ENCODE measurements around the gene CEBPA.
"Not testable (repeated sequence)": the region's sequence is repeated elsewhere in the genome, so short reads cannot be mapped to it uniquely, and the experiment has no call there.

CEBPA gene

GRCh38 chr19:33300009-33300893 is 2.1 kb downstream of the CEBPA start:
- peak; percentile 57 for DNase-seq

- peak; percentile 44 for DNase-seq
Measured at GRCh38 chr19:33299051-33299688, 3.2 kb downstream of the CEBPA start.

GRCh38 chr19:33298146-33298911 is 4.0 kb downstream of the CEBPA start:
- DNase-seq: peak; percentile 41

GRCh38 chr19:33297401-33298145 is 4.8 kb downstream of the CEBPA start:
- DNase-seq: no peak

GRCh38 chr19:33296488-33296971 is 5.8 kb downstream of the CEBPA start:
- no peak for DNase-seq

GRCh38 chr19:33295621-33296487 is 6.5 kb downstream of the CEBPA start:
- DNase-seq: no peak

GRCh38 chr19:33295046-33295445 is 7.3 kb downstream of the CEBPA start:
- not testable (repeated sequence) for DNase-seq

GRCh38 chr19:33294058-33294798 is 8.1 kb downstream of the CEBPA start:
- DNase-seq: no peak

GRCh38 chr19:33293255-33294057 is 8.9 kb downstream of the CEBPA start:
- DNase-seq: no peak

GRCh38 chr19:33292595-33293254 is 9.6 kb downstream of the CEBPA start:
- no peak for DNase-seq

GRCh38 chr19:33291623-33292534 is 10.5 kb downstream of the CEBPA start:
- DNase-seq: no peak

GRCh38 chr19:33290956-33291622 is 11.2 kb downstream of the CEBPA start:
- DNase-seq: no peak

GRCh38 chr19:33290082-33290815 is 12.1 kb downstream of the CEBPA start:
- no peak for DNase-seq

GRCh38 chr19:33289261-33289660 is 13.1 kb downstream of the CEBPA start:
- no peak for DNase-seq

GRCh38 chr19:33288666-33289065 is 13.7 kb downstream of the CEBPA start:
- no peak for DNase-seq

- no peak for DNase-seq
Measured at GRCh38 chr19:33287927-33288326, 14.4 kb downstream of the CEBPA start.

GRCh38 chr19:33287438-33287837 is 14.9 kb downstream of the CEBPA start:
- DNase-seq: no peak

All from activated effector memory CD4-positive, alpha-beta T cell treated with anti-CD3 and anti-CD28 coated beads, Interleukin-2, amount 50 U/mL, for 16 hours (primary cell).